ENCODE results near the gene TCL1B. TPM values are rescaled to one million over a fixed set of nuclear protein-coding genes. Genes with fewer than 3 reads are reported as not detected.

TCL1B gene
- total and polyA plus RNA-seq, 2 experiments from 2014 or later = 5.5 to 6.0 TPM

DNA sequence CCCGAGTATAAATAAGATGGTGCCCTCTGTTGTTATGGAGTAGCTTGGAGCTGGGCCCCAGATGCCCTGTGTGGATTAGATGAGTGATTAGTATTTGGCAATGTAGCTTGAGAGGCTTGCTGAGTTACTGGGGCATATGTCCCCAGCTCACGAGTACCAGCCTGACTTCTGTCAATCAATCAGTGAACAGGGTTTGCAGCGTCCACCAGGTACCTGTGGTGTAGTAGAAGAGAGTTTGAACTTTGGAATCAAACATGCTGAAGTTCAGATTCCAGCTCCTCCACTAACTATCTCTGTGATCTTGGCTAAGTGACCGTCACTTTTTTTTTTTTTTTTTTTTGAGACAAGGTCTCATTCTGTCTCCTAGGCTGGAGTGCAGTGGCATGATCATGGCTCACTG, 11.6 kb upstream of the TCL1B start:
- Mint-ChIP-seq H3K27me3 (ENCODE audit: insufficient read depth, low read depth, poor library complexity) (peaks cover 5% of the 10 kb centered on the region), H3K4me1 (peaks cover 7% of the 10 kb centered on the region; the same call in 2 of the 3 replicates), H3K4me3 (no peak overlapping the region), H3K36me3 (ENCODE audit: low read depth) (peaks cover 4% of the 10 kb centered on the region; the same call in 2 of the 3 replicates), H3K9me3 (peaks cover 16% of the 10 kb centered on the region), H3K27ac (no peak overlapping the region)
- Histone ChIP-seq H3K4me2 (no peak overlapping the region), H4K20me1 (replicated peaks; ENCODE audit: insufficient read depth) (no peaks in the 10 kb centered on the region), H3K79me2 (replicated peaks; ENCODE audit: insufficient read depth) (no peaks in the 10 kb centered on the region), H3F3A (replicated peaks; ENCODE audit: low read depth) (no peaks in the 10 kb centered on the region), H2AFZ (no peak overlapping the region), H3K4me1 (ENCODE audit: insufficient read depth) (no peaks in the 10 kb centered on the region; the same call in 1 of the 2 replicates), H3K36me3 (ENCODE audit: insufficient read depth) (no peaks in the 10 kb centered on the region), H3K27ac (ENCODE audit: low read depth) (no peak overlapping the region), H3K4me3 (no peak overlapping the region), H3K27me3 (ENCODE audit: insufficient read depth) (no peaks in the 10 kb centered on the region), H3K9me2 (ENCODE audit: insufficient read depth) (peaks cover 12% of the 10 kb centered on the region; the same call in 1 of the 2 replicates)
- DNase-seq (ENCODE audit: low spot score) (no peak), ATAC-seq (no peak)
- TF ChIP-seq, protein P1, sequence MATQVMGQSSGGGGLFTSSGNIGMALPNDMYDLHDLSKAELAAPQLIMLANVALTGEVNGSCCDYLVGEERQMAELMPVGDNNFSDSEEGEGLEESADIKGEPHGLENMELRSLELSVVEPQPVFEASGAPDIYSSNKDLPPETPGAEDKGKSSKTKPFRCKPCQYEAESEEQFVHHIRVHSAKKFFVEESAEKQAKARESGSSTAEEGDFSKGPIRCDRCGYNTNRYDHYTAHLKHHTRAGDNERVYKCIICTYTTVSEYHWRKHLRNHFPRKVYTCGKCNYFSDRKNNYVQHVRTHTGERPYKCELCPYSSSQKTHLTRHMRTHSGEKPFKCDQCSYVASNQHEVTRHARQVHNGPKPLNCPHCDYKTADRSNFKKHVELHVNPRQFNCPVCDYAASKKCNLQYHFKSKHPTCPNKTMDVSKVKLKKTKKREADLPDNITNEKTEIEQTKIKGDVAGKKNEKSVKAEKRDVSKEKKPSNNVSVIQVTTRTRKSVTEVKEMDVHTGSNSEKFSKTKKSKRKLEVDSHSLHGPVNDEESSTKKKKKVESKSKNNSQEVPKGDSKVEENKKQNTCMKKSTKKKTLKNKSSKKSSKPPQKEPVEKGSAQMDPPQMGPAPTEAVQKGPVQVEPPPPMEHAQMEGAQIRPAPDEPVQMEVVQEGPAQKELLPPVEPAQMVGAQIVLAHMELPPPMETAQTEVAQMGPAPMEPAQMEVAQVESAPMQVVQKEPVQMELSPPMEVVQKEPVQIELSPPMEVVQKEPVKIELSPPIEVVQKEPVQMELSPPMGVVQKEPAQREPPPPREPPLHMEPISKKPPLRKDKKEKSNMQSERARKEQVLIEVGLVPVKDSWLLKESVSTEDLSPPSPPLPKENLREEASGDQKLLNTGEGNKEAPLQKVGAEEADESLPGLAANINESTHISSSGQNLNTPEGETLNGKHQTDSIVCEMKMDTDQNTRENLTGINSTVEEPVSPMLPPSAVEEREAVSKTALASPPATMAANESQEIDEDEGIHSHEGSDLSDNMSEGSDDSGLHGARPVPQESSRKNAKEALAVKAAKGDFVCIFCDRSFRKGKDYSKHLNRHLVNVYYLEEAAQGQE (IDR thresholded peaks at IDR 0.05; ENCODE audit: unreplicated experiment) = no peak
- TF ChIP-seq, protein P2, sequence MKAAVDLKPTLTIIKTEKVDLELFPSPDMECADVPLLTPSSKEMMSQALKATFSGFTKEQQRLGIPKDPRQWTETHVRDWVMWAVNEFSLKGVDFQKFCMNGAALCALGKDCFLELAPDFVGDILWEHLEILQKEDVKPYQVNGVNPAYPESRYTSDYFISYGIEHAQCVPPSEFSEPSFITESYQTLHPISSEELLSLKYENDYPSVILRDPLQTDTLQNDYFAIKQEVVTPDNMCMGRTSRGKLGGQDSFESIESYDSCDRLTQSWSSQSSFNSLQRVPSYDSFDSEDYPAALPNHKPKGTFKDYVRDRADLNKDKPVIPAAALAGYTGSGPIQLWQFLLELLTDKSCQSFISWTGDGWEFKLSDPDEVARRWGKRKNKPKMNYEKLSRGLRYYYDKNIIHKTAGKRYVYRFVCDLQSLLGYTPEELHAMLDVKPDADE (IDR thresholded peaks at IDR 0.05) = no peak
- TF ChIP-seq, protein P3, sequence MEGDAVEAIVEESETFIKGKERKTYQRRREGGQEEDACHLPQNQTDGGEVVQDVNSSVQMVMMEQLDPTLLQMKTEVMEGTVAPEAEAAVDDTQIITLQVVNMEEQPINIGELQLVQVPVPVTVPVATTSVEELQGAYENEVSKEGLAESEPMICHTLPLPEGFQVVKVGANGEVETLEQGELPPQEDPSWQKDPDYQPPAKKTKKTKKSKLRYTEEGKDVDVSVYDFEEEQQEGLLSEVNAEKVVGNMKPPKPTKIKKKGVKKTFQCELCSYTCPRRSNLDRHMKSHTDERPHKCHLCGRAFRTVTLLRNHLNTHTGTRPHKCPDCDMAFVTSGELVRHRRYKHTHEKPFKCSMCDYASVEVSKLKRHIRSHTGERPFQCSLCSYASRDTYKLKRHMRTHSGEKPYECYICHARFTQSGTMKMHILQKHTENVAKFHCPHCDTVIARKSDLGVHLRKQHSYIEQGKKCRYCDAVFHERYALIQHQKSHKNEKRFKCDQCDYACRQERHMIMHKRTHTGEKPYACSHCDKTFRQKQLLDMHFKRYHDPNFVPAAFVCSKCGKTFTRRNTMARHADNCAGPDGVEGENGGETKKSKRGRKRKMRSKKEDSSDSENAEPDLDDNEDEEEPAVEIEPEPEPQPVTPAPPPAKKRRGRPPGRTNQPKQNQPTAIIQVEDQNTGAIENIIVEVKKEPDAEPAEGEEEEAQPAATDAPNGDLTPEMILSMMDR (conservative IDR thresholded peaks at IDR 0.05; ENCODE audit: low read depth in 2 of 2) = no peak
- TF ChIP-seq, protein P4, sequence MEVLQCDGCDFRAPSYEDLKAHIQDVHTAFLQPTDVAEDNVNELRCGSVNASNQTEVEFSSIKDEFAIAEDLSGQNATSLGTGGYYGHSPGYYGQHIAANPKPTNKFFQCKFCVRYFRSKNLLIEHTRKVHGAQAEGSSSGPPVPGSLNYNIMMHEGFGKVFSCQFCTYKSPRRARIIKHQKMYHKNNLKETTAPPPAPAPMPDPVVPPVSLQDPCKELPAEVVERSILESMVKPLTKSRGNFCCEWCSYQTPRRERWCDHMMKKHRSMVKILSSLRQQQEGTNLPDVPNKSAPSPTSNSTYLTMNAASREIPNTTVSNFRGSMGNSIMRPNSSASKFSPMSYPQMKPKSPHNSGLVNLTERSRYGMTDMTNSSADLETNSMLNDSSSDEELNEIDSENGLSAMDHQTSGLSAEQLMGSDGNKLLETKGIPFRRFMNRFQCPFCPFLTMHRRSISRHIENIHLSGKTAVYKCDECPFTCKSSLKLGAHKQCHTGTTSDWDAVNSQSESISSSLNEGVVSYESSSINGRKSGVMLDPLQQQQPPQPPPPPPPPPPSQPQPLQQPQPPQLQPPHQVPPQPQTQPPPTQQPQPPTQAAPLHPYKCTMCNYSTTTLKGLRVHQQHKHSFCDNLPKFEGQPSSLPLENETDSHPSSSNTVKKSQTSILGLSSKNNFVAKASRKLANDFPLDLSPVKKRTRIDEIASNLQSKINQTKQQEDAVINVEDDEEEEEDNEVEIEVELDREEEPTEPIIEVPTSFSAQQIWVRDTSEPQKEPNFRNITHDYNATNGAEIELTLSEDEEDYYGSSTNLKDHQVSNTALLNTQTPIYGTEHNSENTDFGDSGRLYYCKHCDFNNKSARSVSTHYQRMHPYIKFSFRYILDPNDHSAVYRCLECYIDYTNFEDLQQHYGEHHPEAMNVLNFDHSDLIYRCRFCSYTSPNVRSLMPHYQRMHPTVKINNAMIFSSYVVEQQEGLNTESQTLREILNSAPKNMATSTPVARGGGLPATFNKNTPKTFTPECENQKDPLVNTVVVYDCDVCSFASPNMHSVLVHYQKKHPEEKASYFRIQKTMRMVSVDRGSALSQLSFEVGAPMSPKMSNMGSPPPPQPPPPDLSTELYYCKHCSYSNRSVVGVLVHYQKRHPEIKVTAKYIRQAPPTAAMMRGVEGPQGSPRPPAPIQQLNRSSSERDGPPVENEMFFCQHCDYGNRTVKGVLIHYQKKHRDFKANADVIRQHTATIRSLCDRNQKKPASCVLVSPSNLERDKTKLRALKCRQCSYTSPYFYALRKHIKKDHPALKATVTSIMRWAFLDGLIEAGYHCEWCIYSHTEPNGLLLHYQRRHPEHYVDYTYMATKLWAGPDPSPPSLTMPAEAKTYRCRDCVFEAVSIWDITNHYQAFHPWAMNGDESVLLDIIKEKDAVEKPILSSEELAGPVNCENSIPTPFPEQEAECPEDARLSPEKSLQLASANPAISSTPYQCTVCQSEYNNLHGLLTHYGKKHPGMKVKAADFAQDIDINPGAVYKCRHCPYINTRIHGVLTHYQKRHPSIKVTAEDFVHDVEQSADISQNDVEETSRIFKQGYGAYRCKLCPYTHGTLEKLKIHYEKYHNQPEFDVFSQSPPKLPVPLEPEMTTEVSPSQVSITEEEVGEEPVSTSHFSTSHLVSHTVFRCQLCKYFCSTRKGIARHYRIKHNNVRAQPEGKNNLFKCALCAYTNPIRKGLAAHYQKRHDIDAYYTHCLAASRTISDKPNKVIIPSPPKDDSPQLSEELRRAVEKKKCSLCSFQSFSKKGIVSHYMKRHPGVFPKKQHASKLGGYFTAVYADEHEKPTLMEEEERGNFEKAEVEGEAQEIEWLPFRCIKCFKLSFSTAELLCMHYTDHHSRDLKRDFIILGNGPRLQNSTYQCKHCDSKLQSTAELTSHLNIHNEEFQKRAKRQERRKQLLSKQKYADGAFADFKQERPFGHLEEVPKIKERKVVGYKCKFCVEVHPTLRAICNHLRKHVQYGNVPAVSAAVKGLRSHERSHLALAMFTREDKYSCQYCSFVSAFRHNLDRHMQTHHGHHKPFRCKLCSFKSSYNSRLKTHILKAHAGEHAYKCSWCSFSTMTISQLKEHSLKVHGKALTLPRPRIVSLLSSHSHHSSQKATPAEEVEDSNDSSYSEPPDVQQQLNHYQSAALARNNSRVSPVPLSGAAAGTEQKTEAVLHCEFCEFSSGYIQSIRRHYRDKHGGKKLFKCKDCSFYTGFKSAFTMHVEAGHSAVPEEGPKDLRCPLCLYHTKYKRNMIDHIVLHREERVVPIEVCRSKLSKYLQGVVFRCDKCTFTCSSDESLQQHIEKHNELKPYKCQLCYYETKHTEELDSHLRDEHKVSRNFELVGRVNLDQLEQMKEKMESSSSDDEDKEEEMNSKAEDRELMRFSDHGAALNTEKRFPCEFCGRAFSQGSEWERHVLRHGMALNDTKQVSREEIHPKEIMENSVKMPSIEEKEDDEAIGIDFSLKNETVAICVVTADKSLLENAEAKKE (CRISPR knock-in tag; IDR thresholded peaks at IDR 0.05) = no peak
- no peak for TF ChIP-seq JUNB (IDR thresholded peaks at IDR 0.05; ENCODE audit: unreplicated experiment)
- TF ChIP-seq CREB1 (CRISPR knock-in tag; IDR thresholded peaks at IDR 0.05; ENCODE audit: low read depth) = no peak
- no peak for TF ChIP-seq EZH2phosphoT487 (IDR thresholded peaks at IDR 0.05; ENCODE audit: unreplicated experiment)
- TF ChIP-seq EZH2 (IDR thresholded peaks at IDR 0.05; ENCODE audit: low read depth, unreplicated experiment) = no peak
- TF ChIP-seq POLR2AphosphoS5 (IDR thresholded peaks at IDR 0.05; ENCODE audit: low read depth) = no peak
